Measurements from ENCODE around the gene RNF151.
"Not testable (repeated sequence)": the region's sequence is repeated elsewhere in the genome, so short reads cannot be mapped to it uniquely, and the experiment has no call there.

The RNF151 gene

DNA sequence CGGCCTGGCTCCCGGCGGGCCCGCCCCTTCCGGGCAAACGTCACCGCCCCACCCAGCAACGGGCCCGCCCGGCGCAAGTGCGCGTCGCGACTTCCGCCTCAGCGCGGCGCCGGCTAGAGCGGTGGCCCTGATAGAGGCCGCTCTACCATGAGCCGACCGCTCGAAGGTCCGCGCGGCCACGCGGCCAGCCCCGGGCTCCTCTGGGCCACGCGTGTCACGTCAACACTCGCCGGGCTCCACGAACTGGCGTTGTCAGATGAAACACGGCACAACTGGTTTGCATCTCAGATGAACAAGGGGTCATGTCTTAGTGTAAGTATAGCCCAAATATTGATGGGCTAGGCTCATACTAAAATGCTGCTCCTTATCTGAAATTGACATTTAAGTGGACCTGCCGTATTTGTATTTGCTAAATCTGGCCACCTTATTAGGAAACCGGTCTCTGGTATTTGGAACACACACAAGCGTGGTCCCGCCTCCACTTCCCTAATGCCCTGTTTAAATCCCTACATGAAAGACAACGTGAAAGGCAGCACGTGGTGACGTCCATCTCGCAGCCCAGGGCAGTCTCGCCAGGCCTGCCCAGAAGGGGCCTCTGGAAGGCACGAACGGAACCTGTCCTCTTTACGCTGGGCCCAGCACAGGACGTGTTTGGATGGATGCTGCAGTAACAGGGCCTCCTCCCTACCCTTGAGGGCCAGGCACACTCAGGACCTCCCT, 43.3 kb downstream of the RNF151 start, which contains the start of gene ZNF598:
ZNF598 (minus strand) TSS at position 31 of the 720 bp plus-strand sequence.
- peak; percentile 91 to 96 (median 95) for DNase-seq

DNA sequence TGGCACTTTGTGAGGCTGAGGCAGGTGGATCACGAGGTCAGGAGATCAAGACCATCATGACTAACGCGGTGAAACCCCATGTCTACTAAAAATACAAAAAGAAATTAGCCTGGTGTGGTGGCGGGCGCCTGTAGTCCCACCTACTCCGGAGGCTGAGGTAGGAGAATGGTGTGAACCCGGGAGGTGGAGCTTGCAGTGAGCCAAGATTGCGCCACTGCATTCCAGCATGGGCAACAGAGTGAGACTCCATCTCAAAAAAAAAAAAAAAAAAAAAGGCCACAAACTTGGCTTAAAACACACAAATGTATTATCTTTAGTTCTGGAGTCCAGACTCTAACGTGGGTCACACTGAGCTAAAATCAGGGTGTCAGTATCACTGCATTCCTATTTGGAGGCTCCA, 45.1 kb downstream of the RNF151 start:
- DNase-seq: not testable (repeated sequence)

DNA sequence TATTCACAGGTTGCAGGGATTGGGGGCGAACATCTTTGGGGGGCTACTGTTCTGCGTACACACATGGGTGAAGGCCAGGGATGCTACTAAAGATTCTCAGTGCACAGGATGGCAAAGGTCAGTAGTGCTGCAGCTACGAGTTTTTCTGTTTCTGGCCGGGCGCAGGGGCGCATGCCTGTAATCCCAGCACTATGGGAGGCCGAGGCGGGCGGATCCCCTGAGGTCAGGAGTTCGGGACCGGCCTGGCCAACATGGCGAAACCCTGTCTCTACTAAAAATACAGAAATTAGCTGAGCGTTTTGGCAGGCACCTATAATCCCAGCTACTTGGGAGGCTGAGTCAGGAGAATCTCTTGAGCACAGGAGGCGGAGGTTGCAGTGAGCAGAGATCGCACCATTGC, 46.9 kb downstream of the RNF151 start:
- no peak for DNase-seq

DNA sequence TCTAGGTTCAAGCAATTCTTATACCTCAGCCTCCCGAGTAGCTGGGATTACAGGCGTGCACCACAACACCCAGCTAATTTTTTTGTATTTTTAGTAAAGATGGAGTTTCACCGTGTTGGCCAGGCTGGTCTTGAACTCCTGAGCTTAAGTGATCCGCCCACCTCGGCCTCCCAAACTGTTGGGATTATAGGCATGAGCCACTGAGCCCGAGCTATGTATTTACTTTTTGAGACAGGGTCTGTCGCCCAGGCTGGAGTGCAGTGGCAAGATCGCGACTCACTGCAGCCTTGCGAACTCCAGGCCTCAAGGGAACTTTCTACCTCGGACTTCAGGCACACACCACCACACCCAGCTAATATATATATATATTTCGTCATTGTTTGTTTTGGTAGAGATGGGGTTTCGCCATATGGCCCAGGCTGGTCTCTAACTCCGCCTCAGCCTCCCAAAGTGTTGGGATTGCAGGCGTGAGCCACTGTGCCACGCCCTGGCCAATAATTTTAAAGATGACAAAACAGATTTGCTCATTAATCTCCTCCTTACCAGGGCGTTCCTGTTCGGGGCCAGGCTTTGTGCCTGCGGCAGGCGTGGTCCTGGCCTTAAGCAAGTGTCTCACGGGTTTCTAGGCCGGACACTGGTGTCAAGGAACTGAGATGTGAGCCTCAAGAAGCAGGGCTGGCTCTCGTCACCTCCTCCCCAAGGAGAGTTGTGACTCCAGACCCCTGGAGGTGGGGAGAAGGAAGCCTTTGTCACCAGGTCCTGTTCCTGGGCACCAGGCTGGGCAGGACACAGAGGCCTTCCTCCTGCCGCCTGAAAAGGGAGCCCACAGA, 48.7 kb downstream of the RNF151 start:
- peak in 2 of 3 donors; percentile 37 to 49 for DNase-seq

DNA sequence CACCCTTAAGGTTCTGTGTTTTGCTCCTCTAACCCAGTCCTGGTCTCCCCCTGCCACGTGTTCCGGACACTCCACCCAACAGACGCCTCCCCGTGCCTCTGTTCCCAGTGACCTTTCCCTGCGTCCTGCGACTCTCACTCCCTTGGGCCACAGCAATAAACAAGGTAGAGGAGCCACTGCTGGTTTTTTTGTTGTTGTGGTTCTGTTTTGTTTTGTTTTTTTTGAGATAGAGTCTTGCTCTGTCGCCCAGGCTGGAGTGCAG, 49.2 kb downstream of the RNF151 start:
- DNase-seq: no peak

DNA sequence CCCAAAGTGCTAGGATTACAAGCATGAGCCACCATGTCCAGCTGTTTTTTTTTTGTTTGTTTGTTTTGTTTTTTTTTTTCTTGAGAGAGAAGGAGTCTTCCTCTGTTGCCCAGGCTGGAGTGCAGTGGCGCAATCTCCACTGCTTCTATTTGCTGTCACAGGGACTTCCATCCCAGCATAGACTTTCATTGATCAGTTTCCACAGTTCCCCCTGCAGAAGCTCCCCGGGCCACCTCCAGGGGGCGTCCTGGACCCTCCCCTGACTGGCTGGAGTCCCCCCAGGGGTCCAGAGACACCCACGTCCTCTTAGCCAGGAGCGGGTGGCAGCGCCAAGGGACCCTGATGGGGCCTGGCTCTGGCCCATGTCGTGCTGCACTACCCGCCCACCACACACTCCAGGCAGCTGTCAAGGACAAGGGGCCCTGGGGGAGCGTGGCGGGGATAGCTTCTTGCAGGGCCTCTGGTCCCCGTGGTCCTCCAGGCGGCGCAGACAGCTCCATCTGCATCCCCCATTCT, 49.8 kb downstream of the RNF151 start:
- DNase-seq: peak in 1 of 3 donors; percentile 36

Data from suppressor macrophage treated with lipopolysaccharide for 1 hour (primary cell).